NCI-H748 treated with DMSO at 0.1 percent for 48 hours (cell line): Measurements from ENCODE around the gene SYNC.
"Not testable (repeated sequence)": the region's sequence is repeated elsewhere in the genome, so short reads cannot be mapped to it uniquely, and the experiment has no call there.

Source experiments
- DNase-seq: peaks from one replicate; lab custom pipeline; 2025; lab: John Stamatoyannopoulos, UW

SYNC gene

GRCh38 chr1:32642292-32642827 lies 60.2 kb downstream of the SYNC start:
- DNase-seq, result not testable (repeated sequence)

- no peak for DNase-seq
Observed at GRCh38 chr1:32639489-32640075, 63.0 kb downstream of the SYNC start.

- DNase-seq, result no peak
Observed at GRCh38 chr1:32636914-32637645, 65.5 kb downstream of the SYNC start.

DNA sequence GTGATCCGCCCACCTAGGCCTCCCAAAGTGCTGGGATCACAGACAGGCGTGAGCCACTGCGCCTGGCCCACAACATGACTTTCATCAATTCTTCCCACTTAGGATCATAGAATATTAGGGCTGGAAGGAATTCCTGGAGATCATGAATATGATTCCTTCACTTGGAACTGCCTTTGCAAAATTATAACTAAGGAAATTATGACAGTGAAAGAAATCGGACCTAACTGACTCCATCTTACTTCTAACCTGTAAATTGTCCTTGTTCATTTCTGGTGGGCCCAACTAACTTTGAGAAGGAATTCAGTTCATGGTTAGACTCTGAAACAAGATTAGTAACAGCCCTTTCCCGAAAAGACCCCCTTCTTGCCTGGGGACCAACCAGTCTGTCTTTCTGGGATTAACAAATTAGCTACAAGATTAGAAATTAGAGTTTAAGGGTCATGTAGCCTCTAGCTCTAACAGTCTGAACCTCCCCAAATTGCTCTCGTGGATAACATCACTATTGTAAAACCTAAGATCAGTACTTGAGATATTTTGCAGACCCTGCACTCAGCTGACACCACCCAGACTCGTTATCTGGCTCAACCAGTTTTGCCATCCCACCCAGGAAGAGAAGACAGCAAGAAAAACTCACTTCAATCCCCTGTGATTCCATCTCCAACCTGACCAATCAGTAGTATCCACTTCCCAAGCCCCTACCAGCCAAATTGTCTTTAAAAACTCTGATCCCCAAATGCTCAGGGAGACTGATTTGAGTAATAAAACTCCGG lies 66.9 kb downstream of the SYNC start:
- DNase-seq, result no peak

- DNase-seq, result no peak
Observed at GRCh38 chr1:32632829-32633228, 69.7 kb downstream of the SYNC start.

GRCh38 chr1:32630173-32630572 lies 72.4 kb downstream of the SYNC start:
- not testable (repeated sequence) for DNase-seq
